ENCODE results near the gene STAP2.
A peak's percentile ranks its signal among the peaks of the same experiment; 100 is the strongest.

STAP2 gene

DNA sequence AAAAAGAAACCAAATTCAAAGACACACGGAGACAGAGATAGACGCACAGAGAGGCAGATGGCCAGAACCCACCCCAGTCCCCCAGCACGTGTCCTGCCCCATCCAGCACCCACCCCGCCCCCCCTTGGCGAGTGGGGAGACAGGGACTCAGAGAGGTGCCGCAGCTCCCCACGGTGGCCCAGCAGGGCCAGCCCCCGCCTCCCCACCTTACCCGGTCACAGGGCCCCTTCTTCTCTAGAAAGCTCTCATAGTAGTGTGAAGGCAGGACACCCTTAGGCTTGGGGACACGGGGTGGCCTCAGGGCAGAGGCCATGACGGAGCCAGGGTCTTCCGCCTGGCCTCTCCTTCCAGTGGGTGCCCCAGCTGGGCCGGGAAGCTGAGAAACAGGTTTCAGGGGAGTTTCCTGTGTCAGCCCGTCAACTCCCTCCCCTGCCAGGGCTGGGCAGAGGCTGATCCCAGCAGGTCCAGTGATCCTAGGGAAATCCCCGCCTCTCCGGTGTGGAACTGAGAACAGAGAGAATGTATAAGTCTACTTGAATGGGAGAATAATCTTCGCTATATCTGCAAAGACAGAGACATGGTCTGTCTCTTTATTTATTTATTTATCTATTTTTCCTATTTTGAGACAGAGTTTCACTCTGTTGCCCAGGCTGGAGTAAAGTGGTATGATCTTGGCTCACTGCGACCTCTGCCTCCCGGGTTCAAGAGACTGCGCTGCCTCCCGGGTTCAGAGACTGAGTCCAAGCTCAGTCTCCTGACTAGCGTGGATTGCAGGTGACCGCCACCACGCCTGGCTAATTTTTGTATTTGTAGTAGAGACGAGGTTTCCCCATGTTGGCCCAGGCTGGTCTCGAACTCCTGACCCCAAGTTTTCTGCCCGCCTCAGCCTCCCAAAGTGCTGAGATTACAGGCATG, at the start of gene STAP2:
Gene STAP2, minus strand, starts transcription at position 387 of the 915 bp plus-strand sequence. Its CDS starts 74 bp downstream, at position 313.
- H3K4me1 Mint-ChIP-seq (ENCODE audit: low read depth): peaks cover 12% of the 10 kb centered on the region
- peak within 1 kb of the TSS; percentile 92 for H3K27ac Mint-ChIP-seq
- H3K27me3 Mint-ChIP-seq (ENCODE audit: low read depth): no peaks in the 10 kb centered on the region
- H3K36me3 Mint-ChIP-seq (ENCODE audit: low read depth): peaks cover 16% of the 10 kb centered on the region
- DNase-seq (ENCODE audit: low spot score): no peak
- H3K9me3 Mint-ChIP-seq: peaks cover 13% of the 10 kb centered on the region
- peak within 1 kb of the TSS; percentile 88 for H3K4me3 Mint-ChIP-seq

DNA sequence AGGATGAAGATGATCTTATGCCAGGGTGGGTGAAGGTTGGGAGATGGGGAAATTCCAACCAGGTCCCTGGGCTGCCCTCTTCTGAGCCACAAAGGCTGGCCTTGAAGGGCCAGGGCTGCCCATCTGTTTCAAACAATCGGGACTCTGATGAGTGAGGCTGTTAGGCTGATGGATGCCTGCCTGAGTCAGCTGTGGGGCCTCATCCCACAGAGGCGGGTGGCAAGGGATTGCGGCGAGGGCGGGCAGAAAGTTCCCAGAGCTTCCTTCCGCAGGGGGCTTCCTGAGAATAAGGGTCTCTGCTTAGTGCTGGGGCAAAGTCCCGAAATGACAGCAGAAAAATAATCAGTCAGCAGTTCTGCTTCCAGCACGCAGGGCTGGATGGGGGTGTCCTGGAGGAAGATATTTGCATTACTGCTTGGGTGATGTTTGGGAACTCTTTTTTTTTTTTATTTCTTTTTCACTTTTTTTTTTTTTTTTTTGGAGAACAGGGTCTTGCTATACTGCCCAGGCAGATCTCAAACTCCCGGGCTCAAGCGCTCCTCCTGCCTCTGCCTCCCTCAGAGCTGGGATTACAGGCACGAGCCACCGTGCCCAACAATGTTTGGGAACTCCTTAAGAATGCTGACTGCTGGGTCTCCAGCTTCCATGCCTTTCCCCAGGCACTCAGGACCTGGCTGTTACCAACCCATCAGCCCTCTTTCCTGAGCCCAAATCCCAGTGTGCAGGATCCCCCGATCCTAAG, 47.6 kb upstream of the STAP2 start:
- H3K27ac Mint-ChIP-seq: no peak overlapping the region
- no peak for DNase-seq (ENCODE audit: low spot score)

DNA sequence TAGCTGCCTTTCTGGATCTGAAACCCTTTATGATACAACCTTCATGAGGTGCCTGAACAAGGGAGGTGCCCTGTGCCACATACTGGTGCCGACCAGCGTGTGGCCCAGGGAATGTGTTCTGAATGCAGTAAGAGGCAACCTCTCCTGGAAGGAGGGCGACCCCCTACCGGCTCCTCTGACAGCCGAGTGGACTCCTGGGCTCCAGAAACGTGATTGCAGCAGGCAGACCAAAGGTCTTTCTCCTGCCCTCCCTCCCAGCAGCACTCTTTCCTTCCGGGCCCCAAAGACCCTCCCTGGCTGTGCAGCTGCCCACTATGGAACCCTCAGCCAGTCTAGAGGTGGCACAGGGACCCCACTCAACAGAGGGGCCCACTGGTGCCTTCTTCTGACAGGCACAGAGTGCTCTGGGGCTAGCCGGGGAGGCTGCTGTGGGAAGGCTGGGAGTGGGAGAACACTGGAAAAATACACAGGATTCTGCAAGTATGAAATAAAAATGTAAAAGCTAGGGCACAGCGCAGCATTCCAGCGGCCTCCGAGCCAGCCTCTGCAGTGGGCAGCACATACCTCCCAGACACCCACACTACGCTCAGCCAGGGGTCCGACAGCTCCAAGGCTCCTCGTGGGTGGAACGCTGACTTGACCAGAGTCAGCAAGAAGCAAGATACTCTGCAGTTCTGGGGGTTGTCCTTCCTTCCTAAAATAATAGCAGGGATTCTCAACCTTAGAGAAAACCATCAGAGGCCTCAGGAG, 46.8 kb upstream of the STAP2 start:
- Mint-ChIP-seq H3K36me3 (ENCODE audit: low read depth) (peaks cover 7% of the 10 kb centered on the region), H3K27ac (no peak overlapping the region), H3K4me3 (no peak overlapping the region), H3K9me3 (no peaks in the 10 kb centered on the region), H3K27me3 (ENCODE audit: low read depth) (no peaks in the 10 kb centered on the region), H3K4me1 (ENCODE audit: low read depth) (peaks cover 22% of the 10 kb centered on the region)
- DNase-seq (ENCODE audit: low spot score): no peak

More for the DNA sequence above, 47.6 kb upstream of the STAP2 start:
- Mint-ChIP-seq H3K27me3 (ENCODE audit: low read depth) (no peaks in the 10 kb centered on the region), H3K9me3 (no peaks in the 10 kb centered on the region), H3K36me3 (ENCODE audit: low read depth) (peaks cover 7% of the 10 kb centered on the region), H3K4me1 (ENCODE audit: low read depth) (peaks cover 20% of the 10 kb centered on the region), H3K4me3 (no peak overlapping the region)

DNA sequence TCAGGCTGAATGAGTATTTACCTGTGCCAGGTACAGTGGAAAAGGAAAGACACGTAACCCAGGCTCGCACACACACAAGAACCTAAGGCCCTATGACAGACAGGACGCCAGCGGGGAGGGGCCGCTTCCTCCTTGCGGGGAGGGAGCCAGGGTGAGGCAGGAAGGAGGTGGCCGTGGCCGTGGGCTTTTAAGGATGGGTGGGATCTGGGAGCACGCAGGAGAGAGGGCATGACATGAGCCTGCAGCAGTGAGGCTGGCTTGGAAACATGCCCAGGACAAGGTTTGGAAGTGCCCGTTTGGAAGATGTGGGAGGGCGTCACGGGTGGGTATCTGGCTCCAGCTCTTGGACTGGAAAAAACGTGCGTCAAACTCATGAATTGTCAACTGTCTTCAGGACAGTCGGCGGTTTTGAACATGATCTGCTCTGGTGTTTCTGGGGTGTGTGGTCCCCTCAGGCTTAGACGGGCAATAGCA, 41.7 kb upstream of the STAP2 start:
- H3K27ac Mint-ChIP-seq: peak overlapping the region; percentile 91
- H3K27me3 Mint-ChIP-seq (ENCODE audit: low read depth): no peaks in the 10 kb centered on the region
- peaks cover 48% of the 10 kb centered on the region for H3K4me1 Mint-ChIP-seq (ENCODE audit: low read depth)
- H3K4me3 Mint-ChIP-seq: peak overlapping the region; percentile 84
- no peak for DNase-seq (ENCODE audit: low spot score)
- H3K9me3 Mint-ChIP-seq: no peaks in the 10 kb centered on the region
- H3K36me3 Mint-ChIP-seq (ENCODE audit: low read depth): peaks cover 12% of the 10 kb centered on the region

DNA sequence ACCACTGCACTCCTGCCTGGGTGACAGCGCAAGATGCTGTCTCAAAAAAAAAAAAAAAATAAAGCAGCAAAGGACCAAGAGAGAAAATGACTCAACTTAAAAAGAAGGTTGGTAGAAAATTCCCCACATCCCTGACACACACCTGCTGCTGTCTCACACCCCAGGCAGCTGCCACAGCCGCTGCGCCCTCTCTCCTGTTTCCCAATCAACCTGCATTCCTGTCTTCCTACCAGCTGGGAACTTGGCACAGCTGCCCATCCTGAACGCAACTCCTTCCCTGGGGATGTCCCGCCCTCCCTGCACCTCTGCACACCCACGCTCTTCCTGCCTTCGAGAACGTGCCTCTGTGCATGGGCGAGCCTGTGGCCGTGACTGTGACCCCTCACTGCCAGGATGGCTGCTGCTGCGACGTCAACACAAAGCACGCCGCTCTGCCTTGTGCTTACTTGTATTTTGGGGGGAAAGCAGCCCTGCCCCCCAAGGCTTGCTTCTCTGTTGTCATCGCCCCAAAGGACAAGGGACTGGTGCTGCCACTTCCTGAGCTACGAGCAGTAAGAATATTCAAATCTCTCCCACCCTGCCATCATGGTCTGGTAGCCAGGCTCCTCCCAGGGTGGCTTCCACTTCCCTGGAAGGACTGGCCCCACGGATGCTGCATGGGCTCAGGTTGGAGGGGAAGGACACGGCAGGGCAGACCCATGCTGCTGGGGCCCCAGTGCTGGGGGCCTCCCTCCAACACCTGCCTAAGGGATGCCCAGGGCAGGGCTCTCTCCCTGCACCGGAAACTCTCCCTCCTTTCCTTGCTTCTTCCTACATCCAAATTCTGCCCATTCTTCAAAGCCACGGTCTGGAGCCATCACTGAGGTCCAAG, 41.0 kb upstream of the STAP2 start:
- H3K4me1 Mint-ChIP-seq (ENCODE audit: low read depth): peaks cover 48% of the 10 kb centered on the region
- peaks cover 12% of the 10 kb centered on the region for H3K36me3 Mint-ChIP-seq (ENCODE audit: low read depth)
- DNase-seq (ENCODE audit: low spot score): peak; percentile 40
- peak overlapping the region; percentile 84 for H3K4me3 Mint-ChIP-seq
- H3K27ac Mint-ChIP-seq: peak overlapping the region; percentile 91
- no peaks in the 10 kb centered on the region for H3K9me3 Mint-ChIP-seq
- no peaks in the 10 kb centered on the region for H3K27me3 Mint-ChIP-seq (ENCODE audit: low read depth)

DNA sequence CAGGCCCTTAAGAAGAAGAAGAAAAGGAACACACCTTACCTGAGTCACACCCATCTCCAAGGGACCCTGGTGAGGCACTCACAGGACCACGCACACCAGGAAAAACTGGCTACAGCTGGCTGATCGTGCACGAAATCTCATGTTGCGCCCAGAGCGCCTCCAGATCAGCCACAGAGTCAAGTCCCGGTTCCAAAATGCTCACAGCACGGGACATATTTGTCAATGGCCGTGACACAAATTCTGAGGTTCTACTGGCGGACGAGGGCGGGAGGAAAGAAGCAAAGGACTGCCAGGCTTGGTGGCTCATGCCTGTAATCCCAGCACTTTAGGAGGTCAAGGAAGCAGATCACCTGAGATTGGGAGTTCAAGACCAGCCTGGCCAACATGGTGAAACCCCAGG, 40.3 kb upstream of the STAP2 start:
- H3K4me1 Mint-ChIP-seq (ENCODE audit: low read depth): peaks cover 50% of the 10 kb centered on the region
- no peak for DNase-seq (ENCODE audit: low spot score)
- H3K27ac Mint-ChIP-seq: peak overlapping the region; percentile 91
- H3K27me3 Mint-ChIP-seq (ENCODE audit: low read depth): no peaks in the 10 kb centered on the region
- no peaks in the 10 kb centered on the region for H3K9me3 Mint-ChIP-seq
- H3K36me3 Mint-ChIP-seq (ENCODE audit: low read depth): peaks cover 13% of the 10 kb centered on the region
- H3K4me3 Mint-ChIP-seq: peak overlapping the region; percentile 84

GRCh38 chr19:4376991-4377781, 38.6 kb upstream of the STAP2 start:
- Mint-ChIP-seq H3K4me3 (no peak overlapping the region), H3K27ac (no peak overlapping the region), H3K27me3 (ENCODE audit: low read depth) (no peaks in the 10 kb centered on the region), H3K36me3 (ENCODE audit: low read depth) (peaks cover 15% of the 10 kb centered on the region), H3K4me1 (ENCODE audit: low read depth) (peaks cover 49% of the 10 kb centered on the region), H3K9me3 (no peaks in the 10 kb centered on the region)
- no peak for DNase-seq (ENCODE audit: low spot score)

GRCh38 chr19:4376671-4376990, 38.0 kb upstream of the STAP2 start:
- no peak for DNase-seq (ENCODE audit: low spot score)
- Mint-ChIP-seq H3K4me1 (ENCODE audit: low read depth) (peaks cover 47% of the 10 kb centered on the region), H3K27ac (peak overlapping the region; percentile 72), H3K27me3 (ENCODE audit: low read depth) (no peaks in the 10 kb centered on the region), H3K36me3 (ENCODE audit: low read depth) (peaks cover 15% of the 10 kb centered on the region), H3K4me3 (peak overlapping the region; percentile 18), H3K9me3 (no peaks in the 10 kb centered on the region)

GRCh38 chr19:4376028-4376670, 37.5 kb upstream of the STAP2 start:
- peaks cover 48% of the 10 kb centered on the region for H3K4me1 Mint-ChIP-seq (ENCODE audit: low read depth)
- no peaks in the 10 kb centered on the region for H3K27me3 Mint-ChIP-seq (ENCODE audit: low read depth)
- DNase-seq (ENCODE audit: low spot score): no peak
- peak overlapping the region; percentile 18 for H3K4me3 Mint-ChIP-seq
- no peaks in the 10 kb centered on the region for H3K9me3 Mint-ChIP-seq
- H3K27ac Mint-ChIP-seq: peak overlapping the region; percentile 72
- H3K36me3 Mint-ChIP-seq (ENCODE audit: low read depth): peaks cover 15% of the 10 kb centered on the region

GRCh38 chr19:4375164-4376027, 36.8 kb upstream of the STAP2 start:
- peak overlapping the region; percentile 18 for H3K4me3 Mint-ChIP-seq
- H3K4me1 Mint-ChIP-seq (ENCODE audit: low read depth): peaks cover 45% of the 10 kb centered on the region
- H3K36me3 Mint-ChIP-seq (ENCODE audit: low read depth): peaks cover 15% of the 10 kb centered on the region
- H3K9me3 Mint-ChIP-seq: no peaks in the 10 kb centered on the region
- no peak for DNase-seq (ENCODE audit: low spot score)
- H3K27ac Mint-ChIP-seq: peak overlapping the region; percentile 72
- H3K27me3 Mint-ChIP-seq (ENCODE audit: low read depth): no peaks in the 10 kb centered on the region

DNA sequence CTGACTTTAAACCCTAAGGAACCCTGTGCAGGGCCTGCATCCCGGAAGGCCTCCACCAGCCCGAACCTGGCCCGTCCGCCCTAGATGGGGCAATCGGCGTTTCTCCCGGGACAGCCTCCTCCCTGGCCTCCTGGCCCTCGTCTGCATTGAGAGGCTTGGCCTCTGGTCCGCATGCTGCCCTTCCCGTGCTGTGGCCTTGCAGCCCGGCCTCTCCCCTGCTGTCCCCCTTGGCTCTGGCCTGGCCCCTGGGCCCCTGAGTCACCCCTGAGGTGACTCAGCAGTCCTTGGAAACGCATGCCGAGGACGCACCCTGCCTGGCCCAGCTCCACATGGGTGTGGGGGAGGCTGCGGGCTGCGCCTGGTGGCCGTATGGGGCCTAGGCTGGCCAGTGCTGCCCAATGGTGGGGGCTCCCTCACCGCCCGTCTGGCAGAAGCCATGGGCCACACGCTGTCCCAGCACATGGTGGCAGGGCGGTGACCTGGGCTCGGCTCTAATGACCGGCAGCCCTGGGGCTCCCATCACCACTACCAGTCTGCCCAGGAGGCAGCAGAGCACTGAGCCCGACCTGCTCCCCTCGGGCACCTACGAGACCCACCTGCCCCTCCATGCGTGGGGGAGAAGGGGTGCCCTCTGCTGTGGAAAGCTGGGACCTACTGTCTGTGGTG, 36.0 kb upstream of the STAP2 start:
- peaks cover 14% of the 10 kb centered on the region for H3K36me3 Mint-ChIP-seq (ENCODE audit: low read depth)
- H3K9me3 Mint-ChIP-seq: no peaks in the 10 kb centered on the region
- DNase-seq (ENCODE audit: low spot score): no peak
- H3K27ac Mint-ChIP-seq: no peak overlapping the region
- H3K27me3 Mint-ChIP-seq (ENCODE audit: low read depth): no peaks in the 10 kb centered on the region
- H3K4me3 Mint-ChIP-seq: no peak overlapping the region
- H3K4me1 Mint-ChIP-seq (ENCODE audit: low read depth): peaks cover 40% of the 10 kb centered on the region
